Dendritic cell treated with granulocyte-macrophage colony-stimulating factor and Interleukin-4, amounts not matched to agents 40 ng/mL and 50 ng/mL, for 4 days (primary cell): ENCODE results near the gene GADL1.

Experiments used
- H3K27ac Mint-ChIP-seq: one replicate; pipeline ENCODE4 v1.8.0; 2022; ENCODE audit warnings: mild to moderate bottlenecking, mixed read lengths
- H3K27me3 Mint-ChIP-seq: one replicate; pipeline ENCODE4 v1.8.0; 2022; ENCODE audit warnings: mild to moderate bottlenecking, mixed read lengths
- H3K36me3 Mint-ChIP-seq: one replicate; pipeline ENCODE4 v1.8.0; 2022; ENCODE audit warnings: low read depth, mixed read lengths
- H3K4me1 Mint-ChIP-seq: one replicate; pipeline ENCODE4 v1.8.0; 2022; ENCODE audit warnings: low read depth, mixed read lengths
- H3K4me3 Mint-ChIP-seq: one replicate; pipeline ENCODE4 v1.8.0; 2022; ENCODE audit warnings: mild to moderate bottlenecking, moderate library complexity, mixed read lengths
- H3K9me3 Mint-ChIP-seq: one replicate; pipeline ENCODE4 v1.8.0; 2022; ENCODE audit warnings: mixed read lengths
- intact Hi-C: fragments of 100-400 bp; cut with micrococcal nuclease; formaldehyde crosslinking; loops from one replicate; pipeline ENCODE4 v1.15.0; 2022

Gene GADL1

DNA sequence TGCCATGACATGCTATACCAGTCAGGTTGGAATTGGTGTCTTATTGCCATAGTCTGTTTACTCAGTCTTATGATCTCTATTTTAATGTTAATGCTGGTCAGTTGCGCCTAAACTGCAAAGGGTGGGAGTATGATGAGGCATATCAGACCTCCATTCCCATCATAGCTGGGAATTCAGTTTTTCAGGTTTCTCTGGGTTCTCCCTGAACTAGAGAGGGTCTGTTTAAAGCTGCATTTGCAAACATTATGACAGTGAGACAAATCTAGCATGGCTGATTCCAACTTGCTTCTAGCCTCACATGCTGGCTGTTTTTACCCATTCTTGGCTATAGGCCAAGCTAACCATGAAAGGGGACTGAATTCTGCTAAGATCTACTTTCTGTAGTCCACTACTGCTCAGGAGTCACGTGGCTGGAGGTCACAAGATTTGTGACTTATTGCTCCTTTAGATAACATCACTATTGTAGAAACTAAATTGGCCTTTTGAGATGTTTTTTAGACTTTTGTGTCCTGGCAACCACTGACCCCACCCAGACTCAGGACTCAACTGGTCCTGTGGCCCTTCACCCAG is 191.5 kb downstream of the GADL1 start:
- intact Hi-C loops: no loop called here
- no peak overlapping the region for H3K4me3 Mint-ChIP-seq
- peaks cover 8% of the 10 kb centered on the region for H3K4me1 Mint-ChIP-seq
- no peak overlapping the region for H3K27ac Mint-ChIP-seq
- H3K27me3 Mint-ChIP-seq: no peaks in the 10 kb centered on the region
- no peaks in the 10 kb centered on the region for H3K9me3 Mint-ChIP-seq
- H3K36me3 Mint-ChIP-seq: peaks cover 44% of the 10 kb centered on the region

DNA sequence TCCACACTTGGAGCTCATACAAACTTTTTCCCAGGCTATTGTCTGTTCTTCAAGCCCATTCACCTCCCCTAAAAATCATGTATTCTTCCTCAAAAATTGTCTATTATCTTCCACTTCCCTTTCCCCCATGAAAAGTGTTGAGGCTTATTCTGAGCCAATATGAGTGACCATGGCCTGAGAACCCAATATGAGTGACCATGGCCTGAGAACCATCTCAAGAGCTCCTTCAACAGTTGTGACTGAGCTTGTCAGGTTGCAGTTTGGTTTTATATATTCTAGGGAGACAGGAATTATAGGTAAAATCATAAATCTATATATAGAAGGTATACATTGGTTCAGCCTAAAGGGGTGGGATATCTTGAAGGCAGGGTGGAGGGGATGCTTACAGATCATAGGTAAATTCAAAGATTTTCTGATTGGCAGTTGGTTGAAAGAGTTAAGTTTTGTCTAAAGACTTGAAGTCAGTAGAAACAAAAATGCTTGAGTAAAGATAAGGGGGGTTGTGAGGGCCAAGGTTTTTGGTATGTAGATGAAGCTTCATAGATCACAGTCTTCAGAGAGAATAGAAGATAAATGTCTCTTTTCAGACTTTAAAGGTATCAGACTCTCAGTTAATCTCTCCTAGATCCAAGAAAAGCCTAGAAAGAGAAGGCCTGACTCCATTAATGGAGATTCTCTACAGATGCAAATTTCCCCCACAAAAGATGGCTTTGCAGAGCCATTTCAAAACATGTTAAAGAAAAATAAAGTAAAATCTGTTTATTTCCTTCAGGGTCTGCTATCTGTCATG is 192.2 kb downstream of the GADL1 start:
- no peak overlapping the region for H3K27ac Mint-ChIP-seq
- intact Hi-C loops: no loop called here
- peaks cover 8% of the 10 kb centered on the region for H3K4me1 Mint-ChIP-seq
- H3K9me3 Mint-ChIP-seq: no peaks in the 10 kb centered on the region
- no peaks in the 10 kb centered on the region for H3K27me3 Mint-ChIP-seq
- H3K4me3 Mint-ChIP-seq: no peak overlapping the region
- peaks cover 50% of the 10 kb centered on the region for H3K36me3 Mint-ChIP-seq

DNA sequence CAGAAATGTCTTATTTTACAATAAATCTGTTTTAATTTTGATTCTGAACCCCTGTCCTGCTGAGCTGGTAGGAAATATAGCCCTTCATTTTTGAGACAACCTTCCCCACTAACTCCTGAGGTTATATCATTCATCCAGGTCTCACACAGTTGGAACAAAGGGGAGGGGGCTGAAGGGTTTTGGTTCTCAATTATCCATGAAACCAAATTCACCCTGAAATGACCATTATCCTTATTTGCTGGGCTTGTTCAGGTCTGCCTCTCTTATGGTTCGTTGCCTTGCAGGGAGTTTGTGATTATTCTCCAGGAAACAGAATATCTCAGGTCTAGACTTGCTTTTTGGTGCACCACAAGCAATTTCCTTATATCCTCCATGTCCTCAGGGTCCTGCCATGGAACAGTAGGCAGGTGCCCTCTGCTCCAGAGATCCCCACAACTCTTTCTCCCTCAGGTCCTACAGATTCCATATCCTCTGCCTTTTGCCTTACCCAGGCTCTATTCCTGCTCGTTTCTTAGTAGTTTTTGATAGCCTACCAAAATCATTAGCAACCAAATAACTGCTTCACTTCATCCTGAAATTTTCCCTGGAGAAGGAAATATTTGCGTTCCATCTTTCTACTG is 193.6 kb downstream of the GADL1 start:
- peaks cover 8% of the 10 kb centered on the region for H3K4me1 Mint-ChIP-seq
- peaks cover 61% of the 10 kb centered on the region for H3K36me3 Mint-ChIP-seq
- intact Hi-C loops: no loop called here
- no peaks in the 10 kb centered on the region for H3K27me3 Mint-ChIP-seq
- no peak overlapping the region for H3K4me3 Mint-ChIP-seq
- no peak overlapping the region for H3K27ac Mint-ChIP-seq
- no peaks in the 10 kb centered on the region for H3K9me3 Mint-ChIP-seq

DNA sequence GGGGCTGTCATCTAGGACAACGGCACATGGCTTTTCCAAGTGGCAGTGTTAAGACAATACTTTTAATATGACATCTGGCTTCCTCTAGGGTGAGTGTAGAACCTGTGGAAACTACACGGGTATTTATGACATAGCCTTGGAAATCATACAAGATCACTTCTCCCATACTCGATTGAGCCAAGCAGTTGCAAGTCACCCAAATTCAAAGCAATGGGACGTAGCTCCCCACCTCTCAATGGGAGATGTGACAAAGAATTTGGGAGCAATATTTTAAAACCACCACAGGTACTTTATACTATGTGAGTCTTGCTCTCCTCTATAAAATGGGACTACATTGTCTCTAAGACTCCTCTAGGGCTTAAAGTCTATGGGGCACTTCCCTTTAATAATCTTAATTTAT is 194.5 kb downstream of the GADL1 start:
- Mint-ChIP-seq H3K4me3 (no peak overlapping the region), H3K27ac (no peak overlapping the region), H3K4me1 (peaks cover 8% of the 10 kb centered on the region), H3K9me3 (no peaks in the 10 kb centered on the region), H3K27me3 (no peaks in the 10 kb centered on the region), H3K36me3 (peaks cover 61% of the 10 kb centered on the region)
- intact Hi-C loops: no loop called here

DNA sequence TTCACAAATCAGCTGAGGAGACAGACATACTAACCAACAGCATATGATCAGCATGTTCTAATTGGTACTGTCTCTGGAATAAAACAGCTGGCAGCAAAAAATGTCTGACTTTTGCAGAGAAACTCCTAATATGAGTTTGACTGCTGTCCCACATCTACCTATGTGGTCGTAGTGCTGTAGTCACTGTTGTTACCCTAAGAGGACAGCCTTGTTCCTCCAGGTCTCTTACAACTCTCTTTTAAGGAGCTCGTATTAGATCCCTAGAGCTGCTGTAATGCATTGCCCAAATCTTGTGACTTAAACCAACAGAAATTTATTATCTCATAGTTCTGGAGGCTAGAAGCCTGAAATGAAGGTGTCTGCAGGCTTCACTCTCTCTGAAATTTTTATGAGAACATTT is 195.9 kb downstream of the GADL1 start:
- H3K27ac Mint-ChIP-seq: no peak overlapping the region
- H3K4me3 Mint-ChIP-seq: no peak overlapping the region
- no peaks in the 10 kb centered on the region for H3K9me3 Mint-ChIP-seq
- intact Hi-C loops: no loop called here
- H3K27me3 Mint-ChIP-seq: no peaks in the 10 kb centered on the region
- H3K4me1 Mint-ChIP-seq: peaks cover 8% of the 10 kb centered on the region
- H3K36me3 Mint-ChIP-seq: peaks cover 65% of the 10 kb centered on the region

DNA sequence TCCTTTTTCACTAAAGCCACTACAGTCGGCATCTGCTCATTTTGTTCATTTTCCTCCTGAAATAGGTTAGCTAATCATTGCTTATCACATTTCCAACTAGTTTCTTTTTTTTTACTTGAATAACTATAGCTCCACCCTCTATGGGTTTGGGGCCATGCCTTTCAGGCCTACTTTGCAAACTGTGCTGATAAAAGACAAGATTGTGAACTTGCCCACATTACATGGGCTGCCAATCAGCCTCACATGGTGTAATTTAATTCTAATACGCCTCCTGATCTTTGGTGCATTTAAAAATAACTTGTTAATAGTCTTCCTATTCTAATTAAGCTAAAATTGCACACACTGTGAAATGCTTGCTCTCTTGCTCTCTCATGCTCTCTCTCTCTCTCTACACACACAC is 197.6 kb downstream of the GADL1 start:
- H3K27me3 Mint-ChIP-seq: no peaks in the 10 kb centered on the region
- intact Hi-C loops: no loop called here
- no peak overlapping the region for H3K27ac Mint-ChIP-seq
- peaks cover 73% of the 10 kb centered on the region for H3K36me3 Mint-ChIP-seq
- H3K4me1 Mint-ChIP-seq: no peaks in the 10 kb centered on the region
- H3K9me3 Mint-ChIP-seq: no peaks in the 10 kb centered on the region
- H3K4me3 Mint-ChIP-seq: no peak overlapping the region

DNA sequence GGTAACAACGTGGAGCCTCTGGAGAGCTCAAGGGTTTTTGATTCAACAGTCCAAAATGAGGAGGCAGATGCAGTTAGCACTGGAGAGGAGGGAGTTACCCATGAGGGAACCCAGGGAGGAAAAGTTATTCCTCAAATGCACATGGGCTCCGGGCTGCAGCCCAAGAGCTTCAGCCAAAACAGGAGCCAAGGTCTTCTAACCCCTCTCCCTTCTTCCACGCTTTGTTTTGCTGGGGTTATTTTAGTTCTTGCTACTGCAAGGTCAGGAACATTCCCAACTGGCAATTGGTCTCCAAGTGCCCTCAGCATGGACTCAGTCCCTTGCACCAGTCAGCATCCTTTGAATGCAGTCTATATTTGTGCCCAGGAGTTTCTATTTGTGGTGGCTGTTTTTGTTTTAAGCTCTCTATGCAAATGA is 198.1 kb downstream of the GADL1 start:
- Mint-ChIP-seq H3K27me3 (no peaks in the 10 kb centered on the region), H3K36me3 (peaks cover 77% of the 10 kb centered on the region), H3K9me3 (no peaks in the 10 kb centered on the region), H3K27ac (no peak overlapping the region), H3K4me3 (no peak overlapping the region), H3K4me1 (peaks cover 1% of the 10 kb centered on the region)
- intact Hi-C loops: no loop called here

DNA sequence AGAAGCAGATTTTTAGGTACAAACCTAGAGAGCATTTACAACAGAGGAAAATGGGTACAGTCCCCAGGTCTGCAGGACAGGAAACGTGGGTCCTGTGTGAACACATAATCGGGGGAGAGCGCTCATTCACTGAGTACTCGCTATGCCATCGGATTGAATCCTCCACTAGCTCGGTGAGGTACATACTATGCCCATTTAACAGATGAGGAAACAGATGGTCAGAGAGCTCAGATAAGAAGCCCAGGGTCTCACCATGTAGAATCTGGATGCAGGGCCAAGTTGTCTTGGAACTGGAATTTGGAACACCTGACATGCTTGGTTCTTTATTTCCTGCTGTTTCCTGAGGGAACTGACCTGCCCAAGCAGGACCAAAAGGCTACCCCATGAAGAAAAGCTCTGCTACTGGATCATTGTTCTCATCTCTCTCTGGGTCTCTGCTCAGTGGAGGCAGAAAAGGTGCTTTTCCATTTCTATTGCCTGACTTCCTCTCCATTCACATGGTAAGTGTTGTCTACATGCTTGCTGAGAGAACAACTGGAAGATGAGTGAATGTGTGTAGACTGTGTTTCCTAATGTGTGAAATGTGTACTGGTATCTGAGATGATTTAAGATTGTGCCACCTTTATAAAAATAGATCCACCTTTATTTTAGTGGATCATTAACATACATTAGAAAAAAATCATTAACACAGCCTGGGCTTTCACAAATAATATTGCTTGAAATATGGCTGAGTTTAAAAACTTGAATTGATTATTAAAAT is 199.0 kb downstream of the GADL1 start:
- Mint-ChIP-seq H3K27ac (no peak overlapping the region), H3K27me3 (no peaks in the 10 kb centered on the region), H3K4me1 (peaks cover 10% of the 10 kb centered on the region), H3K36me3 (peaks cover 79% of the 10 kb centered on the region), H3K4me3 (no peak overlapping the region), H3K9me3 (no peaks in the 10 kb centered on the region)
- intact Hi-C loops: no loop called here

DNA sequence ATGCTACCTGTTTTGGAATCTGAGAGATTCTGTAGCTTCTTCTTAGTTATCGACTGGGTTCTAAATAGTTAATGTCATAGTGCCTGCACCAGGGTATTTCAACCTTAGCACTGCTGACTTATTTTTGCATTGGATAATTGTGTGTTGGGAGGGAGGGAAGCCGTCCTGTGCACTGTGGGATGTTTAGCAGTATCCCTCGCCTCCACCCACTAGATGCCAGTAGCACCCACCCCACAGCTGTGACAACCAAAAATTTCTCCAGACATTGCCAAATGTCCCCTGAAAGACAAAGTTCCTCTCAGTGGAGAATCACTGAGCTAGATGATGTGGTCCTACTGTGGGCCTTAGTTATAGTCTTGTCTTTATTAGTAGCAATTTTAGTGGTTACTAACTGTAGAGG is 199.8 kb downstream of the GADL1 start:
- peaks cover 10% of the 10 kb centered on the region for H3K4me1 Mint-ChIP-seq
- peaks cover 87% of the 10 kb centered on the region for H3K36me3 Mint-ChIP-seq
- H3K9me3 Mint-ChIP-seq: no peaks in the 10 kb centered on the region
- intact Hi-C loops: loop anchor here (5.0 kb wide), 1 partner anchor 487 kb away; no protein-coding TSS in a partner anchor
- no peaks in the 10 kb centered on the region for H3K27me3 Mint-ChIP-seq
- H3K4me3 Mint-ChIP-seq: no peak overlapping the region
- H3K27ac Mint-ChIP-seq: no peak overlapping the region

DNA sequence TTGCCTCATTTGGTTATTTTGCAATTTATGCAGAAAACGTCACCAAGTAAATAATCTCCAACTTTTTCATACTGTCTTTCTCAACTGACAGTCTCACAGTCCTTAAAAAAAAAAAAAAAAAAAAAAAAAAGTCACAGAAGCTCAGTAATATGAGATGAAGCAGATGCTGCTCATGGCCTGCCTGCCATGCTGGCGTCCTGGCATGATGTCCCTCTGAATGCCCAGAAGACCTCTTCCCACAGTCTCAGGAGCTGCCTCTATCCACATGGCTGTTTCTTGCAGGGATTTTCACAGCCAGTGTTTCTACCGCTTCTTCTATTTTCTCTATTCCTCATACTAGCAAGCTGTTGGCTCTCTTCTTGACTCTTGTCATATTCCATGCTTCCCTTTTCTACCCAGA is 200.3 kb downstream of the GADL1 start:
- Mint-ChIP-seq H3K4me3 (no peak overlapping the region), H3K4me1 (peaks cover 13% of the 10 kb centered on the region), H3K27me3 (no peaks in the 10 kb centered on the region), H3K27ac (no peak overlapping the region), H3K9me3 (no peaks in the 10 kb centered on the region), H3K36me3 (peaks cover 88% of the 10 kb centered on the region)
- intact Hi-C loops: loop anchor here (5.0 kb wide), 1 partner anchor 487 kb away; no protein-coding TSS in a partner anchor

DNA sequence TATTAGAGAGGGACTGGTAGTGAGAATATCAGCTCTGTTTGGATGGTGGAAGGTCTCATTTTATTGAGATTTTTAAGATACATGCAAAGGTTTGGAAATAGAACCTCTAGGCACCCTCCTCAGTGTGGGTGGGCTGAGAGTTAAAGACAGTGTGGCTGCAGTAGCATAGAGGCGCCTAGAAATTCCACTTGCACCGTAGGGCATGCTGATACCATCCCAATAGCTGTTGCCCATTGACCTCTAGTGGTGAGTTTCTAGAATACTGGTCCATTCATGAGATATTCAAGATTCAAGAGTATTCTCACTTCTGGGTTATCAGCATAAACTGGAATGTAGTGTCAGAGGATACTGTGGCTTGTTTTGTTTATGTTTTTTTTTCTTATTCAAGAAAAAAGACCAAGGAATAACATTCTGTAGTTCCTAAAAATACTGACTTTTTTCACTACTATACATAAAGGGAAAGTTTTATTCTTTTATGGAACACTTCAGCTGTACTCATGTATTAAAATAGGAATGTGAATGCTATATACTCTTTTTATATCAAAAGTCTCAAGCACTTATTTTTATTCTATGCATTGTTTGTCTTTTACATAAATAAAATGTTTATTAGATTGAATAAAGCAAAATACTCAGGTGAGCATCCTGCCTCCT is 200.9 kb downstream of the GADL1 start:
- H3K27me3 Mint-ChIP-seq: no peaks in the 10 kb centered on the region
- peaks cover 91% of the 10 kb centered on the region for H3K36me3 Mint-ChIP-seq
- no peaks in the 10 kb centered on the region for H3K9me3 Mint-ChIP-seq
- intact Hi-C loops: loop anchor here (1.0 to 5.0 kb wide), 4 partner anchors 486 to 681 kb away; no protein-coding TSS in a partner anchor
- no peak overlapping the region for H3K27ac Mint-ChIP-seq
- H3K4me3 Mint-ChIP-seq: no peak overlapping the region
- peaks cover 19% of the 10 kb centered on the region for H3K4me1 Mint-ChIP-seq

DNA sequence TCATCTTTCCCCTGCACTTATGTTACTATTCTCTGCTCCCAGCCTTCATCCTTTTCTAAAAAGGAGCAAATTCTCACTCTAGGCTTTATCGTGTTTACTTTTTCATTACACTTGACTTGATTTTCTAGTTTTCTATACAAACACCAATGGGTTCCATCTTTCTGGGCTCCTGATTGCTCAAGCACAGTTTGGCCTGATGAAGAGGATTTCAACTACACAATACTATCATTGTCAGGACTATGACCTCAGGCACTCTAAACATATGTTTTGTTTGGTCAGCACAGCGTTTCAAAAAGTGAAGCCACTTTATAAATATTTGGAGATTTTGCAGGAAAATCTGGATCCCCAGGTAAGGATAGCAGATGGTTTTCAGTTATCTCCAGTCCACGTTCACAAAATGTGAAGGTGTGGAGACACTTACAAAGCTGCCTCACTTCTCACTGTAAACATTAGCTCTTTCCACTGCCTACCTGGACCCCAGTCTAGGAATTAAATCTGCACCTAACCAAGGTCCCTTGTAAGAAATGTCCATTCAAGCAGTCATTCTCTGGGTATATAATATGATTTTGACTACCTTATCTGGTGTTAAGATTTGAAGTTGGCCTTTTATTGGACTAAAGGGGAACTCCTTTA is 201.8 kb downstream of the GADL1 start:
- Mint-ChIP-seq H3K27me3 (no peaks in the 10 kb centered on the region), H3K4me3 (no peak overlapping the region), H3K4me1 (peaks cover 19% of the 10 kb centered on the region), H3K27ac (no peak overlapping the region), H3K36me3 (peaks cover 93% of the 10 kb centered on the region), H3K9me3 (no peaks in the 10 kb centered on the region)
- intact Hi-C loops: loop anchor here (1.0 to 5.0 kb wide), 4 partner anchors 485 to 680 kb away; no protein-coding TSS in a partner anchor

DNA sequence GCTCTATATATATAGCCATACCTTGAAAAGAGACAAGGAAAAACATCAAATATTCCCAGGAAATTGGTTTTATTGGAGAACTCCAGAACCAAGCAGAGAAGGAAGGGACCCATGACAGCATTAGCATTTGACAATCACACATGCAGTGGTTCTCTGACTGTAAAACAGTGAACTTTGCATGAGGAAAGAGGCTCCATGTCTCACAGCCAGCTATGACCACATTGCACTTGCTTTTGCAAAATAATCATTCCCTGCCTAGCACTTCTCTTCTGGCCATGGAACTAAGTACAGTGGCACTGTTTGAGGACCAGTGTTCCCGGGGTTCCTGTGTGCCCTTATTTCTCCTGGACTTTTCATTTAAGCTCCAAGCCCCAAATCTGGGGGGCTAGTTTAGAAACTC is 202.5 kb downstream of the GADL1 start:
- intact Hi-C loops: loop anchor here (2.0 to 5.0 kb wide), 3 partner anchors 485 to 679 kb away; no protein-coding TSS in a partner anchor
- Mint-ChIP-seq H3K4me1 (peaks cover 19% of the 10 kb centered on the region), H3K27me3 (no peaks in the 10 kb centered on the region), H3K36me3 (peaks cover 93% of the 10 kb centered on the region), H3K9me3 (no peaks in the 10 kb centered on the region), H3K4me3 (no peak overlapping the region), H3K27ac (no peak overlapping the region)
